ENCODE results near the gene ATG7. TPM values are rescaled to one million over a fixed set of nuclear protein-coding genes. Genes with fewer than 3 reads are reported as not detected.
A peak's percentile ranks its signal among the peaks of the same experiment; 100 is the strongest.
"Not testable (repeated sequence)": the region's sequence is repeated elsewhere in the genome, so short reads cannot be mapped to it uniquely, and the experiment has no call there.

The ATG7 gene
- total RNA-seq, 5 donors from 2014 or later (not counting 1 experiment from before 2014, with no cell fraction given), result 29.0 to 39.3 (median 37.4) TPM

DNA sequence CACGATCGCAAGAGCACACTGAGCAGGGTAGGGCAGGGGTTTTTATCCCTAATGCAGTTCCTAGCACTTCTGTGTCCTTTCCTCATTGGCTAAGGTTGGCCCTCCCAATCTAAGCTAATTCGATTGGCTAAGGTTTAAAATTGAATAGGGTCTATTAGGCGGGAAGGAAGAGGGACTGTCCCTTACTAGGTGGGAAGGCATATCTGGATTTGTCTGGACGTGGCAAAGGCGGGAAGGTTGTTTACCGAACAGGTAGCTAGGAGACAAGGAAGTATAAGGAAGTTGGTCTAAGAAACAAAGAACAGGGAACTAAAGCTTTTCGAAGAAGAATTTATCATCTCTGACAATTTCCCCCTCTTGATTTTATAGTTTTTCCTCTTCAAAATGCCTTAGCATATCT is 24.8 kb upstream of the ATG7 start:
- Histone ChIP-seq H3K36me3 (ENCODE audit: control insufficient read depth in 2 of 2, extremely low read depth in 1 of 2, insufficient read depth in 1 of 2, low read length in 1 of 2) (no peaks in the 10 kb centered on the region), H3K27ac (ENCODE audit: low read length) (no peak overlapping the region), H3K27me3 (replicated peaks in 1 of 2; ENCODE audit: control insufficient read depth in 2 of 2, extremely low read depth in 1 of 2, insufficient read depth in 2 of 2, low read length in 1 of 2) (peaks cover 0 to 4% of the 10 kb centered on the region in 2 experiments), H3K4me1 (ENCODE audit: control insufficient read depth in 1 of 2, extremely low read depth in 1 of 2, insufficient read depth in 2 of 2, low read length in 2 of 2) (peaks cover 0 to 7% of the 10 kb centered on the region in 2 experiments), H3K9me3 (no peaks in the 10 kb centered on the region), H3K4me3 (ENCODE audit: control insufficient read depth in 1 of 2, extremely low read depth in 1 of 2, low read length in 1 of 2) (no peak overlapping the region)
- 71% methylated on average over 3 of the region's 8 CpGs for WGBS (ENCODE audit: insufficient coverage)
- no peaks in the 10 kb centered on the region for H3K36me3 Mint-ChIP-seq
- no peak for DNase-seq
- CTCF ChIA-PET, result interaction anchor here in 1 of 2 donors (1.2 kb wide), 1 partner anchor 25 kb away, joined by 3 read pairs; the partner anchor contains the start of gene ATG7
- no peaks in the 10 kb centered on the region for H3K9me3 Mint-ChIP-seq
- peaks cover 14 to 19% (median 16%) of the 10 kb centered on the region in 3 donors for H3K4me1 Mint-ChIP-seq
- H3K4me3 Mint-ChIP-seq, result no peak overlapping the region
- H3K27ac Mint-ChIP-seq, result no peak overlapping the region
- no peak for ATAC-seq (replicated peaks in 1 of 4)
- H3K27me3 Mint-ChIP-seq, result peaks cover 3% of the 10 kb centered on the region in 2 donors
- POLR2A ChIA-PET, result no interaction called here

DNA sequence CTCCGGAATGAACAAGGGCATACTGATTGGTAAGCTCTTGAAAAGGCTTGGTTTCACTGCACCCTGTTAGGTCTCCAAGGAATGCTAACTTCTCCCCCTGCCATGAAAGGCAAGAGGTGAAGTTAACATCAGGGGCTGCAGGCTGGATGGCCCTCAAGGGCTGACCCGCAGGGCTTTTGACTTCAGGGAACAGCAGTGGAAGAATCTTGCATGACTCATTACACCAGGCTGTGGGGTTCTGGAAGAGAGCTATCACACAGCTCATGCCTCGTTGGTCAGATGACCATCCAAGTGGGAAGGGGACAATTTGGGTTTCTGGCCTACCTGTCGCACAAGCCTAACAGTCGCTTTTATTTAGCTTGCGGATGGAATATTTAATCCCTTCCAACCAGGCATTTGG is 23.6 kb upstream of the ATG7 start:
- POLR2A ChIA-PET, result interaction anchor here in 1 of 2 donors (0.6 kb wide), 1 partner anchor 31 kb away, joined by 5 read pairs; no protein-coding TSS in a partner anchor
- Histone ChIP-seq H3K4me1 (ENCODE audit: control insufficient read depth in 1 of 2, extremely low read depth in 1 of 2, insufficient read depth in 2 of 2, low read length in 2 of 2) (peaks cover 0 to 7% of the 10 kb centered on the region in 2 experiments), H3K9me3 (no peaks in the 10 kb centered on the region), H3K4me3 (ENCODE audit: control insufficient read depth in 1 of 2, extremely low read depth in 1 of 2, low read length in 1 of 2) (no peak overlapping the region), H3K27me3 (replicated peaks in 1 of 2; ENCODE audit: control insufficient read depth in 2 of 2, extremely low read depth in 1 of 2, insufficient read depth in 2 of 2, low read length in 1 of 2) (peaks cover 0 to 4% of the 10 kb centered on the region in 2 experiments), H3K36me3 (ENCODE audit: control insufficient read depth in 2 of 2, extremely low read depth in 1 of 2, insufficient read depth in 1 of 2, low read length in 1 of 2) (no peaks in the 10 kb centered on the region), H3K27ac (ENCODE audit: low read length) (no peak overlapping the region)
- 75% methylated on average over 1 of the region's 6 CpGs for WGBS (ENCODE audit: insufficient coverage)
- Mint-ChIP-seq H3K36me3 (no peaks in the 10 kb centered on the region), H3K9me3 (no peaks in the 10 kb centered on the region), H3K27ac (no peak overlapping the region), H3K4me3 (no peak overlapping the region), H3K27me3 (peaks cover 2 to 4% of the 10 kb centered on the region in 2 donors), H3K4me1 (peaks cover 14 to 19% (median 16%) of the 10 kb centered on the region in 3 donors)
- ATAC-seq (replicated peaks in 1 of 4) (no peak), DNase-seq (no peak)
- CTCF ChIA-PET, result interaction anchor here (0.6 kb wide), 2 partner anchors 10 to 700 kb away, joined by 3 to 5 read pairs; no protein-coding TSS in a partner anchor

- CTCF ChIA-PET, result interaction anchor here in 1 of 2 donors (0.6 kb wide), 1 partner anchor 45 kb away, joined by 6 read pairs; no protein-coding TSS in a partner anchor
- Histone ChIP-seq H3K4me3 (ENCODE audit: control insufficient read depth in 1 of 2, extremely low read depth in 1 of 2, low read length in 1 of 2) (no peak overlapping the region), H3K4me1 (ENCODE audit: control insufficient read depth in 1 of 2, extremely low read depth in 1 of 2, insufficient read depth in 2 of 2, low read length in 2 of 2) (peaks cover 0 to 7% of the 10 kb centered on the region in 2 experiments), H3K27ac (ENCODE audit: low read length) (peak overlapping the region; percentile 16), H3K27me3 (replicated peaks in 1 of 2; ENCODE audit: control insufficient read depth in 2 of 2, extremely low read depth in 1 of 2, insufficient read depth in 2 of 2, low read length in 1 of 2) (peaks cover 0 to 1% of the 10 kb centered on the region in 2 experiments), H3K9me3 (no peaks in the 10 kb centered on the region), H3K36me3 (ENCODE audit: control insufficient read depth in 2 of 2, extremely low read depth in 1 of 2, insufficient read depth in 1 of 2, low read length in 1 of 2) (no peaks in the 10 kb centered on the region)
- peaks cover 2 to 14% of the 10 kb centered on the region in 2 donors for H3K27me3 Mint-ChIP-seq
- DNase-seq (peak in 1 of 35 experiments; percentile 14), ATAC-seq (replicated peaks in 1 of 4) (peak; percentile 53 to 88 (median 76))
- no peaks in the 10 kb centered on the region for H3K36me3 Mint-ChIP-seq
- peaks cover 14 to 19% (median 16%) of the 10 kb centered on the region in 3 donors for H3K4me1 Mint-ChIP-seq
- H3K9me3 Mint-ChIP-seq, result no peaks in the 10 kb centered on the region
- 100% methylated on average over 2 of the region's 10 CpGs for WGBS (ENCODE audit: insufficient coverage)
- H3K27ac Mint-ChIP-seq, result peak overlapping the region; percentile 86 to 88
- POLR2A ChIA-PET, result no interaction called here
- peak overlapping the region in 2 of 3 donors; percentile 10 to 25 for H3K4me3 Mint-ChIP-seq
Observed at GRCh38 chr3:11250902-11251806, 21.0 kb upstream of the ATG7 start.

GRCh38 chr3:11251807-11252176 is 20.4 kb upstream of the ATG7 start:
- peak overlapping the region in 1 of 3 donors; percentile 25 for H3K4me3 Mint-ChIP-seq
- peak overlapping the region; percentile 86 to 88 for H3K27ac Mint-ChIP-seq
- Histone ChIP-seq H3K36me3 (ENCODE audit: control insufficient read depth in 2 of 2, extremely low read depth in 1 of 2, insufficient read depth in 1 of 2, low read length in 1 of 2) (no peaks in the 10 kb centered on the region), H3K4me1 (ENCODE audit: control insufficient read depth in 1 of 2, extremely low read depth in 1 of 2, insufficient read depth in 2 of 2, low read length in 2 of 2) (peaks cover 0 to 7% of the 10 kb centered on the region in 2 experiments), H3K27ac (ENCODE audit: low read length) (peak overlapping the region; percentile 16), H3K4me3 (ENCODE audit: control insufficient read depth in 1 of 2, extremely low read depth in 1 of 2, low read length in 1 of 2) (no peak overlapping the region), H3K9me3 (no peaks in the 10 kb centered on the region), H3K27me3 (replicated peaks in 1 of 2; ENCODE audit: control insufficient read depth in 2 of 2, extremely low read depth in 1 of 2, insufficient read depth in 2 of 2, low read length in 1 of 2) (no peaks in the 10 kb centered on the region)
- H3K9me3 Mint-ChIP-seq, result no peaks in the 10 kb centered on the region
- peak in 2 of 4 experiments; percentile 17 to 19 for ATAC-seq (replicated peaks in 1 of 4)
- H3K27me3 Mint-ChIP-seq, result peaks cover 2 to 14% of the 10 kb centered on the region in 2 donors
- peaks cover 14 to 19% (median 16%) of the 10 kb centered on the region in 3 donors for H3K4me1 Mint-ChIP-seq
- H3K36me3 Mint-ChIP-seq, result no peaks in the 10 kb centered on the region
- ChIA-PET CTCF (no interaction called here), POLR2A (no interaction called here)
- 83% methylated on average over 3 of the region's 6 CpGs for WGBS (ENCODE audit: insufficient coverage)
- DNase-seq, result no peak

DNA sequence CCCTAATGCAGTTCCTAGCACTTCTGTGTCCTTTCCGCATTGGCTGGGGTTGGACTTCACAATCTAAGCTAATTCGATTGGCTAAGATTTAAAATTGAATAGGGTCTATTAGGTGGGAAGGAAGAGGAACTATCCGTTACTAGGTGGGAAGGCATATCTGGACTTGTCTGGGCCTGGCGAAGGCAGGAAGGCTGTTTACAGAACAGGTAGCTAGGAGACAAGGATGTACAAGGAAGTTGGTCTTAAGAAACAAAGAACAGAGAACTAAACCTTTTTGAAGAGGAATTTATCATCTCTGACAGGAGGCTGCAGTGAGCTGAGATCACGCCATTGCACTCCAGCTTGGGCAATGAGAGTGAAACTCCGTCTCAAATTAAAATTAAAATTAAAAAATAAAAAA is 17.3 kb upstream of the ATG7 start:
- peaks cover 0 to 7% of the 10 kb centered on the region in 2 experiments for H3K4me1 ChIP-seq (ENCODE audit: control insufficient read depth in 1 of 2, extremely low read depth in 1 of 2, insufficient read depth in 2 of 2, low read length in 2 of 2)
- CTCF ChIA-PET, result no interaction called here

GRCh38 chr3:11255537-11255936 is 16.7 kb upstream of the ATG7 start:
- H3K4me1 ChIP-seq (ENCODE audit: control insufficient read depth in 1 of 2, extremely low read depth in 1 of 2, insufficient read depth in 2 of 2, low read length in 2 of 2); H3K4me3 Mint-ChIP-seq; H3K27ac ChIP-seq (ENCODE audit: low read length); ATAC-seq (replicated peaks in 1 of 4); H3K36me3 ChIP-seq (ENCODE audit: control insufficient read depth in 2 of 2, extremely low read depth in 1 of 2, insufficient read depth in 1 of 2, low read length in 1 of 2); POLR2A ChIA-PET; H3K36me3 Mint-ChIP-seq; H3K4me3 ChIP-seq (ENCODE audit: control insufficient read depth in 1 of 2, extremely low read depth in 1 of 2, low read length in 1 of 2); H3K9me3 Mint-ChIP-seq; CTCF ChIA-PET; H3K27me3 ChIP-seq (replicated peaks in 1 of 2; ENCODE audit: control insufficient read depth in 2 of 2, extremely low read depth in 1 of 2, insufficient read depth in 2 of 2, low read length in 1 of 2); H3K27ac Mint-ChIP-seq; DNase-seq; H3K9me3 ChIP-seq: not testable (repeated sequence)
- H3K4me1 Mint-ChIP-seq, result peaks cover 14 to 16% (median 16%) of the 10 kb centered on the region in 3 donors
- 82% methylated on average over 2 of the region's 5 CpGs for WGBS (ENCODE audit: insufficient coverage)
- peaks cover 2 to 14% of the 10 kb centered on the region in 2 donors for H3K27me3 Mint-ChIP-seq

More for the DNA sequence above, 17.3 kb upstream of the ATG7 start:
- H3K36me3 Mint-ChIP-seq, result no peaks in the 10 kb centered on the region
- DNase-seq (no peak), ATAC-seq (replicated peaks in 1 of 4) (no peak)
- no peaks in the 10 kb centered on the region for H3K36me3 ChIP-seq (ENCODE audit: control insufficient read depth in 2 of 2, extremely low read depth in 1 of 2, insufficient read depth in 1 of 2, low read length in 1 of 2)
- POLR2A ChIA-PET, result no interaction called here
- WGBS (ENCODE audit: insufficient coverage), result 70% methylated on average over 3 of the region's 6 CpGs
- peaks cover 2 to 14% of the 10 kb centered on the region in 2 donors for H3K27me3 Mint-ChIP-seq
- H3K9me3 ChIP-seq, result no peaks in the 10 kb centered on the region
- peaks cover 0 to 5% of the 10 kb centered on the region in 2 experiments for H3K27me3 ChIP-seq (replicated peaks in 1 of 2; ENCODE audit: control insufficient read depth in 2 of 2, extremely low read depth in 1 of 2, insufficient read depth in 2 of 2, low read length in 1 of 2)
- H3K4me3 Mint-ChIP-seq, result no peak overlapping the region
- H3K27ac Mint-ChIP-seq, result no peak overlapping the region
- H3K9me3 Mint-ChIP-seq, result no peaks in the 10 kb centered on the region
- H3K4me3 ChIP-seq (ENCODE audit: control insufficient read depth in 1 of 2, extremely low read depth in 1 of 2, low read length in 1 of 2), result no peak overlapping the region
- H3K27ac ChIP-seq (ENCODE audit: low read length), result no peak overlapping the region
- peaks cover 14 to 19% (median 16%) of the 10 kb centered on the region in 3 donors for H3K4me1 Mint-ChIP-seq

All from T-cell (primary cell).